ENCODE measurements around the gene LRRC4C. TPM values are rescaled to one million over a fixed set of nuclear protein-coding genes. Genes with fewer than 3 reads are reported as not detected.

Gene LRRC4C
- total and polyA plus RNA-seq, 2 experiments from 2014 or later = 0.35 to 1.1 TPM

- no peak overlapping the region for H2AFZ ChIP-seq
- no peak for DNase-seq (ENCODE audit: low spot score)
- Mint-ChIP-seq H3K4me3 (no peak overlapping the region), H3K27me3 (ENCODE audit: insufficient read depth, low read depth, poor library complexity) (no peaks in the 10 kb centered on the region), H3K36me3 (ENCODE audit: low read depth) (no peaks in the 10 kb centered on the region), H3K4me1 (peaks cover 17% of the 10 kb centered on the region), H3K9me3 (no peaks in the 10 kb centered on the region), H3K27ac (no peak overlapping the region)
- no peaks in the 10 kb centered on the region for H3F3A ChIP-seq (replicated peaks; ENCODE audit: low read depth)
- no peaks in the 10 kb centered on the region for H3K79me2 ChIP-seq (replicated peaks; ENCODE audit: insufficient read depth)
- no peak for TF ChIP-seq CREB1 (CRISPR knock-in tag; IDR thresholded peaks at IDR 0.05; ENCODE audit: low read depth)
- TF ChIP-seq, protein P1, sequence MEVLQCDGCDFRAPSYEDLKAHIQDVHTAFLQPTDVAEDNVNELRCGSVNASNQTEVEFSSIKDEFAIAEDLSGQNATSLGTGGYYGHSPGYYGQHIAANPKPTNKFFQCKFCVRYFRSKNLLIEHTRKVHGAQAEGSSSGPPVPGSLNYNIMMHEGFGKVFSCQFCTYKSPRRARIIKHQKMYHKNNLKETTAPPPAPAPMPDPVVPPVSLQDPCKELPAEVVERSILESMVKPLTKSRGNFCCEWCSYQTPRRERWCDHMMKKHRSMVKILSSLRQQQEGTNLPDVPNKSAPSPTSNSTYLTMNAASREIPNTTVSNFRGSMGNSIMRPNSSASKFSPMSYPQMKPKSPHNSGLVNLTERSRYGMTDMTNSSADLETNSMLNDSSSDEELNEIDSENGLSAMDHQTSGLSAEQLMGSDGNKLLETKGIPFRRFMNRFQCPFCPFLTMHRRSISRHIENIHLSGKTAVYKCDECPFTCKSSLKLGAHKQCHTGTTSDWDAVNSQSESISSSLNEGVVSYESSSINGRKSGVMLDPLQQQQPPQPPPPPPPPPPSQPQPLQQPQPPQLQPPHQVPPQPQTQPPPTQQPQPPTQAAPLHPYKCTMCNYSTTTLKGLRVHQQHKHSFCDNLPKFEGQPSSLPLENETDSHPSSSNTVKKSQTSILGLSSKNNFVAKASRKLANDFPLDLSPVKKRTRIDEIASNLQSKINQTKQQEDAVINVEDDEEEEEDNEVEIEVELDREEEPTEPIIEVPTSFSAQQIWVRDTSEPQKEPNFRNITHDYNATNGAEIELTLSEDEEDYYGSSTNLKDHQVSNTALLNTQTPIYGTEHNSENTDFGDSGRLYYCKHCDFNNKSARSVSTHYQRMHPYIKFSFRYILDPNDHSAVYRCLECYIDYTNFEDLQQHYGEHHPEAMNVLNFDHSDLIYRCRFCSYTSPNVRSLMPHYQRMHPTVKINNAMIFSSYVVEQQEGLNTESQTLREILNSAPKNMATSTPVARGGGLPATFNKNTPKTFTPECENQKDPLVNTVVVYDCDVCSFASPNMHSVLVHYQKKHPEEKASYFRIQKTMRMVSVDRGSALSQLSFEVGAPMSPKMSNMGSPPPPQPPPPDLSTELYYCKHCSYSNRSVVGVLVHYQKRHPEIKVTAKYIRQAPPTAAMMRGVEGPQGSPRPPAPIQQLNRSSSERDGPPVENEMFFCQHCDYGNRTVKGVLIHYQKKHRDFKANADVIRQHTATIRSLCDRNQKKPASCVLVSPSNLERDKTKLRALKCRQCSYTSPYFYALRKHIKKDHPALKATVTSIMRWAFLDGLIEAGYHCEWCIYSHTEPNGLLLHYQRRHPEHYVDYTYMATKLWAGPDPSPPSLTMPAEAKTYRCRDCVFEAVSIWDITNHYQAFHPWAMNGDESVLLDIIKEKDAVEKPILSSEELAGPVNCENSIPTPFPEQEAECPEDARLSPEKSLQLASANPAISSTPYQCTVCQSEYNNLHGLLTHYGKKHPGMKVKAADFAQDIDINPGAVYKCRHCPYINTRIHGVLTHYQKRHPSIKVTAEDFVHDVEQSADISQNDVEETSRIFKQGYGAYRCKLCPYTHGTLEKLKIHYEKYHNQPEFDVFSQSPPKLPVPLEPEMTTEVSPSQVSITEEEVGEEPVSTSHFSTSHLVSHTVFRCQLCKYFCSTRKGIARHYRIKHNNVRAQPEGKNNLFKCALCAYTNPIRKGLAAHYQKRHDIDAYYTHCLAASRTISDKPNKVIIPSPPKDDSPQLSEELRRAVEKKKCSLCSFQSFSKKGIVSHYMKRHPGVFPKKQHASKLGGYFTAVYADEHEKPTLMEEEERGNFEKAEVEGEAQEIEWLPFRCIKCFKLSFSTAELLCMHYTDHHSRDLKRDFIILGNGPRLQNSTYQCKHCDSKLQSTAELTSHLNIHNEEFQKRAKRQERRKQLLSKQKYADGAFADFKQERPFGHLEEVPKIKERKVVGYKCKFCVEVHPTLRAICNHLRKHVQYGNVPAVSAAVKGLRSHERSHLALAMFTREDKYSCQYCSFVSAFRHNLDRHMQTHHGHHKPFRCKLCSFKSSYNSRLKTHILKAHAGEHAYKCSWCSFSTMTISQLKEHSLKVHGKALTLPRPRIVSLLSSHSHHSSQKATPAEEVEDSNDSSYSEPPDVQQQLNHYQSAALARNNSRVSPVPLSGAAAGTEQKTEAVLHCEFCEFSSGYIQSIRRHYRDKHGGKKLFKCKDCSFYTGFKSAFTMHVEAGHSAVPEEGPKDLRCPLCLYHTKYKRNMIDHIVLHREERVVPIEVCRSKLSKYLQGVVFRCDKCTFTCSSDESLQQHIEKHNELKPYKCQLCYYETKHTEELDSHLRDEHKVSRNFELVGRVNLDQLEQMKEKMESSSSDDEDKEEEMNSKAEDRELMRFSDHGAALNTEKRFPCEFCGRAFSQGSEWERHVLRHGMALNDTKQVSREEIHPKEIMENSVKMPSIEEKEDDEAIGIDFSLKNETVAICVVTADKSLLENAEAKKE (CRISPR knock-in tag; IDR thresholded peaks at IDR 0.05) = no peak
- no peak for TF ChIP-seq EZH2 (IDR thresholded peaks at IDR 0.05; ENCODE audit: low read depth, unreplicated experiment)
- TF ChIP-seq JUNB (IDR thresholded peaks at IDR 0.05; ENCODE audit: unreplicated experiment) = no peak
- no peak for TF ChIP-seq STAT1 (IDR thresholded peaks at IDR 0.05; ENCODE audit: unreplicated experiment)
- TF ChIP-seq ZNF331 (CRISPR knock-in tag; IDR thresholded peaks at IDR 0.05; ENCODE audit: low read depth) = no peak
- TF ChIP-seq, protein P2, sequence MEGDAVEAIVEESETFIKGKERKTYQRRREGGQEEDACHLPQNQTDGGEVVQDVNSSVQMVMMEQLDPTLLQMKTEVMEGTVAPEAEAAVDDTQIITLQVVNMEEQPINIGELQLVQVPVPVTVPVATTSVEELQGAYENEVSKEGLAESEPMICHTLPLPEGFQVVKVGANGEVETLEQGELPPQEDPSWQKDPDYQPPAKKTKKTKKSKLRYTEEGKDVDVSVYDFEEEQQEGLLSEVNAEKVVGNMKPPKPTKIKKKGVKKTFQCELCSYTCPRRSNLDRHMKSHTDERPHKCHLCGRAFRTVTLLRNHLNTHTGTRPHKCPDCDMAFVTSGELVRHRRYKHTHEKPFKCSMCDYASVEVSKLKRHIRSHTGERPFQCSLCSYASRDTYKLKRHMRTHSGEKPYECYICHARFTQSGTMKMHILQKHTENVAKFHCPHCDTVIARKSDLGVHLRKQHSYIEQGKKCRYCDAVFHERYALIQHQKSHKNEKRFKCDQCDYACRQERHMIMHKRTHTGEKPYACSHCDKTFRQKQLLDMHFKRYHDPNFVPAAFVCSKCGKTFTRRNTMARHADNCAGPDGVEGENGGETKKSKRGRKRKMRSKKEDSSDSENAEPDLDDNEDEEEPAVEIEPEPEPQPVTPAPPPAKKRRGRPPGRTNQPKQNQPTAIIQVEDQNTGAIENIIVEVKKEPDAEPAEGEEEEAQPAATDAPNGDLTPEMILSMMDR (conservative IDR thresholded peaks at IDR 0.05; ENCODE audit: low read depth in 2 of 2) = no peak
- TF ChIP-seq POLR2AphosphoS5 (IDR thresholded peaks at IDR 0.05; ENCODE audit: low read depth) = no peak
- TF ChIP-seq EZH2phosphoT487 (IDR thresholded peaks at IDR 0.05; ENCODE audit: unreplicated experiment) = no peak
- TF ChIP-seq, protein P3, sequence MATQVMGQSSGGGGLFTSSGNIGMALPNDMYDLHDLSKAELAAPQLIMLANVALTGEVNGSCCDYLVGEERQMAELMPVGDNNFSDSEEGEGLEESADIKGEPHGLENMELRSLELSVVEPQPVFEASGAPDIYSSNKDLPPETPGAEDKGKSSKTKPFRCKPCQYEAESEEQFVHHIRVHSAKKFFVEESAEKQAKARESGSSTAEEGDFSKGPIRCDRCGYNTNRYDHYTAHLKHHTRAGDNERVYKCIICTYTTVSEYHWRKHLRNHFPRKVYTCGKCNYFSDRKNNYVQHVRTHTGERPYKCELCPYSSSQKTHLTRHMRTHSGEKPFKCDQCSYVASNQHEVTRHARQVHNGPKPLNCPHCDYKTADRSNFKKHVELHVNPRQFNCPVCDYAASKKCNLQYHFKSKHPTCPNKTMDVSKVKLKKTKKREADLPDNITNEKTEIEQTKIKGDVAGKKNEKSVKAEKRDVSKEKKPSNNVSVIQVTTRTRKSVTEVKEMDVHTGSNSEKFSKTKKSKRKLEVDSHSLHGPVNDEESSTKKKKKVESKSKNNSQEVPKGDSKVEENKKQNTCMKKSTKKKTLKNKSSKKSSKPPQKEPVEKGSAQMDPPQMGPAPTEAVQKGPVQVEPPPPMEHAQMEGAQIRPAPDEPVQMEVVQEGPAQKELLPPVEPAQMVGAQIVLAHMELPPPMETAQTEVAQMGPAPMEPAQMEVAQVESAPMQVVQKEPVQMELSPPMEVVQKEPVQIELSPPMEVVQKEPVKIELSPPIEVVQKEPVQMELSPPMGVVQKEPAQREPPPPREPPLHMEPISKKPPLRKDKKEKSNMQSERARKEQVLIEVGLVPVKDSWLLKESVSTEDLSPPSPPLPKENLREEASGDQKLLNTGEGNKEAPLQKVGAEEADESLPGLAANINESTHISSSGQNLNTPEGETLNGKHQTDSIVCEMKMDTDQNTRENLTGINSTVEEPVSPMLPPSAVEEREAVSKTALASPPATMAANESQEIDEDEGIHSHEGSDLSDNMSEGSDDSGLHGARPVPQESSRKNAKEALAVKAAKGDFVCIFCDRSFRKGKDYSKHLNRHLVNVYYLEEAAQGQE (IDR thresholded peaks at IDR 0.05; ENCODE audit: unreplicated experiment) = no peak
- no peak for TF ChIP-seq ZNF114 (CRISPR knock-in tag; IDR thresholded peaks at IDR 0.05)
- no peak for TF ChIP-seq NANOG (IDR thresholded peaks at IDR 0.05; ENCODE audit: borderline replicate concordance)
- TF ChIP-seq, protein P4, sequence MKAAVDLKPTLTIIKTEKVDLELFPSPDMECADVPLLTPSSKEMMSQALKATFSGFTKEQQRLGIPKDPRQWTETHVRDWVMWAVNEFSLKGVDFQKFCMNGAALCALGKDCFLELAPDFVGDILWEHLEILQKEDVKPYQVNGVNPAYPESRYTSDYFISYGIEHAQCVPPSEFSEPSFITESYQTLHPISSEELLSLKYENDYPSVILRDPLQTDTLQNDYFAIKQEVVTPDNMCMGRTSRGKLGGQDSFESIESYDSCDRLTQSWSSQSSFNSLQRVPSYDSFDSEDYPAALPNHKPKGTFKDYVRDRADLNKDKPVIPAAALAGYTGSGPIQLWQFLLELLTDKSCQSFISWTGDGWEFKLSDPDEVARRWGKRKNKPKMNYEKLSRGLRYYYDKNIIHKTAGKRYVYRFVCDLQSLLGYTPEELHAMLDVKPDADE (IDR thresholded peaks at IDR 0.05) = no peak
- no peak for ATAC-seq
- H3K27me3 ChIP-seq (ENCODE audit: insufficient read depth) = no peaks in the 10 kb centered on the region
- no peak overlapping the region for H3K27ac ChIP-seq (ENCODE audit: low read depth)
- no peak overlapping the region for H3K4me2 ChIP-seq
- H3K36me3 ChIP-seq (ENCODE audit: insufficient read depth) = no peaks in the 10 kb centered on the region
- H4K20me1 ChIP-seq (replicated peaks; ENCODE audit: insufficient read depth) = no peaks in the 10 kb centered on the region
- no peak overlapping the region for H3K4me3 ChIP-seq
- peaks cover 10% of the 10 kb centered on the region; the same call in 1 of the 2 replicates for H3K4me1 ChIP-seq (ENCODE audit: insufficient read depth)
- no peaks in the 10 kb centered on the region for H3K9me2 ChIP-seq (ENCODE audit: insufficient read depth)
Measured at GRCh38 chr11:41235668-41236067, 223.8 kb downstream of the LRRC4C start.

Measured in GM23338 (cell line).